PC-9 (cell line): Measurements from ENCODE around the gene RBP5.

Source experiments
- CTCF ChIP-seq: fragments of 200-600 bp; sonication (generic); conservative IDR thresholded peaks from 2 replicates; pipeline ENCODE4 v1.6.1; 2017; ENCODE audit warnings: mixed run types, antibody characterized with exemption, mild to moderate bottlenecking, moderate library complexity
- EZH2 ChIP-seq: fragments of 200-600 bp; sonication (generic); IDR thresholded peaks from 2 replicates; pipeline ENCODE4 v1.8.0; 2017; ENCODE audit warnings: antibody characterized with exemption, low read depth

GRCh38 chr12:7096006-7096932, 32.4 kb downstream of the RBP5 start:
- TF ChIP-seq CTCF = no peak
- no peak for TF ChIP-seq EZH2
